ENCODE data around the gene EEF1G. TPM values are rescaled to one million over a fixed set of nuclear protein-coding genes. Genes with fewer than 3 reads are reported as not detected.
"Not testable (repeated sequence)": the region's sequence is repeated elsewhere in the genome, so short reads cannot be mapped to it uniquely, and the experiment has no call there.

The EEF1G gene
- total RNA-seq, 6 donors from 2014 or later, result 557 to 997 (median 889) TPM

DNA sequence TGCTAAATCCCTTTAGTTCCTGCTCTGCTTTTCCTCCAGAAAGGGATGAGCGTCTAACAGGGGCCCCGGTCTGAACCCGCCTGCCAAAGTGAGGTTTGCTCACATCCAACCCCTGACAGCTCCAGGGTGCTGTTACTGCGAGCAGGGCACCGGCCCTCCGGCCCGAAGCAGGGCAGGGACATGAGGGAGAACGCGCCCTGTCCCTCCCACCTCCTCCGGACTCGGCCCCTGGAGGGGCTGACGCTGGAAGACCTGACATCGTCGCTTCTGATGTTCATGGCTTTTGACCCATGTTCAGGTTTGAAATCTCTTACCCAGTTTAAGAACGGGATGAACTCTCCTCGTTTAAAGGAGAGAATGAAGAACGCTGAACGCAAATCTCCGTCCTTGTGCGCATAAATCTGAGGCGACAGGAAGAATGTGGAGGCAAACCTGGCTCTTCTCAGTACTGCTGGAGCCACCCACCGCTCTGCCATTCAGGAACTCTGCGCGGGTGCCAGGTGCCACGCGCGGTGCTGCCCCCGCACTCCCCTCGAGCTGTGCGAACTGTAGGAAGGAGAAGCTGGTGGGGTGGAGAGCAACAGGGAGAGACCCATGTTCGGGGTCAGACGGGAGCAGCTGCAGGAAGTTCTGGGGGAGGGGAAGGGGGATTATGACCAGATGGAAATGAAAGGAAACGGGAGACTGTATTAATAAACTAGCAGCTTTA, 826 bp upstream of the EEF1G start:
- TF ChIP-seq POLR2A (IDR thresholded peaks at IDR 0.05), result no peak
- peak in 1 of 2 donors; percentile 12 for TF ChIP-seq POLR2AphosphoS5 (IDR thresholded peaks at IDR 0.05)
- H3K36me3 ChIP-seq, result peaks cover 17 to 57% (median 32%) of the 10 kb centered on the region in 4 donors
- H3K27ac ChIP-seq, result peak overlapping the region; percentile 85 to 93 (median 91)
- no peaks in the 10 kb centered on the region for H3K9me3 ChIP-seq
- 0 to 1% methylated on average over 23 to 33 of the region's 33 CpGs for WGBS, 2 donors
- ATAC-seq (ENCODE audit: low FRiP score in 2 of 2) (peak; percentile 24 to 49), DNase-seq (peak; percentile 31 to 86)
- no peaks in the 10 kb centered on the region for H3K27me3 ChIP-seq
- H3K4me3 ChIP-seq, result peak overlapping the region; percentile 67 to 88 (median 82)
- peaks cover 34 to 45% (median 39%) of the 10 kb centered on the region in 4 donors for H3K4me1 ChIP-seq

DNA sequence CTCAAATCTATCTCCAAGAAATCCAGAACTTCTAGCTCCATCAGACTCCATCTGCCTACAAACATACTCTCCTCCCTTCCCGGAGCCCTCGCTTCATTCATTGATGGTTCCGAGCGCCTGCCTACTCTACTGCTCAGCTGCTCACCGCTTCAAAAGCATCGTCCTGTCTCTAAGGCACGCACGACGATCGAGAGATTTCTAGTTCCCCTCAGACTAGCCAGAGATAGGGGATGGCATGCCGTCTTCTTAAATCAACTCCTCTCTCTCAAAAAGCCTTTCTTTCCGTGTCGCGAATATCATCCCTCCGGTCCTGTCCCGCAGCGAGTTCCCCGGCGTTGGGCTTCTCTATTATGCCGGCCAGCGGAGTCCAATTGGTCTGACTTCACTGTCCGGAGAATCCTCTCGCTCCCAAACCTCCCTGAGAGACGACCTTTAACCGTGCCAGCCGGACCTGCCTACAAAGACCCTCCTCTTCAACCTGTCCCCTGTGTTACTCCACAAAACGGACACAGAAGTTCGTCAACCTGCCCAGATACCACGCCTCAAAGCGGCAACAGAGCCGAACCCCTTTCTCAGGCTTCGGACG, 592 bp downstream of the EEF1G start:
- WGBS, 2 donors, result 1% methylated on average over 25 to 33 of the region's 33 CpGs

DNA sequence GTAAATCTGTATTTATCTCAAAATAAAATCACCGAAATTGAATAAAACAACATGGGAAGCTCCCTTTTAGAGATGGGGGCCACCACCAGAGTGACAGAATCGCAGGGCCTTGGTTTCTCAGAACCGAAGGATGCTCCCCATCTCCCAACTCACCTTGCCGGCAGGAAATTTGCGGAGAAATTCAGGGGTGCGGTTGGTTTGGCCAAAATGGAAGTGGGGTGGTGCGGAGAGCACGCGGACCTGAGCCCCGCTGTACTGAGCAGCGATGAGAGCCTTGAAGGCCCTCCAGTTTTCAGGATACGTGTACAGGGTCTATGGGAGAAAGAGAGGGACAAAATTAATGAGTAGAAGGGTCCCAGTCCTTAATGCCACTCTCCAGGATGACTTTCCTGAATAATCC, 1.3 kb downstream of the EEF1G start:
- H3K9me3 ChIP-seq, result no peaks in the 10 kb centered on the region
- no peak for DNase-seq
- TF ChIP-seq POLR2AphosphoS5 (IDR thresholded peaks at IDR 0.05) (no peak), CTCF (IDR thresholded peaks at IDR 0.05) (no peak), POLR2A (IDR thresholded peaks at IDR 0.05) (no peak), EP300 (IDR thresholded peaks at IDR 0.05) (no peak)
- 79 to 82% methylated on average over 12 of the region's 12 CpGs for WGBS, 2 donors
- H3K4me1 ChIP-seq, result peaks cover 34 to 45% (median 39%) of the 10 kb centered on the region in 4 donors
- ATAC-seq (ENCODE audit: low FRiP score in 2 of 2), result no peak
- peak overlapping the region; percentile 78 to 90 (median 86) for H3K4me3 ChIP-seq
- H3K36me3 ChIP-seq, result peaks cover 28 to 62% (median 44%) of the 10 kb centered on the region in 4 donors
- H3K27ac ChIP-seq, result peak overlapping the region in 2 of 4 donors; percentile 88 to 92
- H3K27me3 ChIP-seq, result no peaks in the 10 kb centered on the region

More for the DNA sequence above, 592 bp downstream of the EEF1G start:
- ATAC-seq (ENCODE audit: low FRiP score in 2 of 2) (peak in 1 of 2 donors; percentile 1), DNase-seq (no peak)
- Histone ChIP-seq H3K4me3 (peak overlapping the region; percentile 78 to 90 (median 86)), H3K4me1 (peaks cover 34 to 45% (median 39%) of the 10 kb centered on the region in 4 donors), H3K27ac (peak overlapping the region; percentile 69 to 93 (median 90)), H3K27me3 (no peaks in the 10 kb centered on the region), H3K36me3 (peaks cover 25 to 57% (median 38%) of the 10 kb centered on the region in 4 donors), H3K9me3 (no peaks in the 10 kb centered on the region)
- TF ChIP-seq POLR2AphosphoS5 (IDR thresholded peaks at IDR 0.05) (no peak), POLR2A (IDR thresholded peaks at IDR 0.05) (no peak), EP300 (IDR thresholded peaks at IDR 0.05) (no peak), CTCF (IDR thresholded peaks at IDR 0.05) (no peak)

DNA sequence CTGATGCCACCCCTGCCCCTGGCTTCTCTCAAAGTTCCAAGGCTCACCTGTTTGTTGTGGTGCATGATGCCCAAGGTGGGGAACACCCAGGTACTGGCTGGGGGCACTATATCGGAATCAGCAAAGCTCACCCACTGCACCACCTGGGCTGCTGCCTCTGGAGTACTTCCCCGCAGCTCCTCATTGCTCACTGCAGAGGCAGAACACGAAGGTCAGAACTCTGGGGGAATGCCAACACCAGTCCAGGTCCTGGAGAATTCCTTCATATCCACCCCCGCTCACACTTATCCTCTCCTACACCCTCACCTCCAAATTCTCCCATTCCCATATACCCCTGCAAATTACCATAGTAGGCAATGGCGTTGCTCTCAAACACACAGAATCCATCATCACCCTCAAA, 2.2 kb downstream of the EEF1G start:
- Histone ChIP-seq H3K36me3 (peaks cover 35 to 69% (median 53%) of the 10 kb centered on the region in 4 donors), H3K27ac (peak overlapping the region in 1 of 4 donors; percentile 88), H3K4me1 (peaks cover 27 to 38% (median 33%) of the 10 kb centered on the region in 4 donors)
- DNase-seq; H3K27me3 ChIP-seq; H3K9me3 ChIP-seq; H3K4me3 ChIP-seq; ATAC-seq (ENCODE audit: low FRiP score in 2 of 2): not testable (repeated sequence)
- 95% methylated on average over 5 of the region's 5 CpGs for WGBS, 2 donors

DNA sequence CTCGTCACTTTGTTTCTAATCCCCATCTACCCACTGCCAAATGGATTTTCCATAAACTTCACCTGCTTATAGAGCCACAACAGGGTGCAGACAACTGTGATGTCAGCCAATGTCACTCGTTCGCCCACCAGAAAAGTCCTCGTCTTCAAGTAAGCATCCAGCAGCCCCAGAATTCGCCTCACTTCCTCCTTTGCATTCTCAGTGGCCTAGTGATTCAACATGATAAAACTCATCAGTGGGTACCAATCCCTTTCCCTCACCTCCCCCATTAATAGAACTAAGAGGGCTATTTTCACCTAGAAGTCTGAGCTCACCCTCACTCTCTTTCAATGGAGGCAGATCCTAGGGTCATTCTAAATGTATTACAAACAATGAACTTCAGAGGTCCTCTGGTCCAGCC, 2.8 kb downstream of the EEF1G start:
- Histone ChIP-seq H3K4me1 (peaks cover 22 to 32% (median 27%) of the 10 kb centered on the region in 4 donors), H3K36me3 (peaks cover 41 to 69% (median 59%) of the 10 kb centered on the region in 4 donors)
- not testable (repeated sequence) for H3K27me3 ChIP-seq; H3K27ac ChIP-seq; H3K4me3 ChIP-seq; DNase-seq; ATAC-seq (ENCODE audit: low FRiP score in 2 of 2); H3K9me3 ChIP-seq
- WGBS, 2 donors, result 92% methylated on average over 5 of the region's 5 CpGs

DNA sequence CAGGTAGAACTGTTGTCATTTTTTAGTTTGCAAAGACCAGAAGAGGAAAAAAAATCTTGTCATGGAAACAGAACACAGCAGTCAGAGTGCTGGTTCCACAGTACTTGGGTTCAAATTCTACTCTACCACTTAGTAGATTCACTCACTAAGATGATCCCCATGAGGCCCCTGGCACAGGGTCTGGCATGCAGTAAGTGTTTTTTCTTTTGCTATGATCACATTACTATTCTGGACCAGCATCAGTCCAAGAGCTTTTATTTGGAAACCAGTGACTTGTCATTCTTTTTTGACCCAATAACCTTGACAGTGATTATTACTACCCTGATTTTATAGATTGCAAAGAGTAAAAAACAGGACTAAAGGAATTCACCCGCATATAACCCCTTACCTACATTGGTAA, 4.1 kb downstream of the EEF1G start:
- no peaks in the 10 kb centered on the region for H3K9me3 ChIP-seq
- WGBS, 2 donors, result 77 to 89% methylated on average over 1 of the region's 1 CpG

More for the DNA sequence above, 4.1 kb downstream of the EEF1G start:
- H3K27ac ChIP-seq, result no peak overlapping the region
- ATAC-seq (ENCODE audit: low FRiP score in 2 of 2) (no peak), DNase-seq (no peak)
- H3K4me3 ChIP-seq, result no peak overlapping the region
- H3K36me3 ChIP-seq, result peaks cover 42 to 78% (median 71%) of the 10 kb centered on the region in 4 donors
- TF ChIP-seq POLR2AphosphoS5 (IDR thresholded peaks at IDR 0.05), result no peak
- no peak for TF ChIP-seq EP300 (IDR thresholded peaks at IDR 0.05)
- no peak for TF ChIP-seq POLR2A (IDR thresholded peaks at IDR 0.05)
- no peak for TF ChIP-seq CTCF (IDR thresholded peaks at IDR 0.05)
- peaks cover 9 to 19% (median 14%) of the 10 kb centered on the region in 4 donors for H3K4me1 ChIP-seq
- no peaks in the 10 kb centered on the region for H3K27me3 ChIP-seq
